GM12878 (cell line): ENCODE results near the gene ATAD3A. TPM values are rescaled to one million over a fixed set of nuclear protein-coding genes. Genes with fewer than 3 reads are reported as not detected.

ENCODE experiments used
- ATAC-seq: fragments of 200-7000 bp; cut with Tn5 transposase; 3 replicates; pipeline ENCODE4 v1.9.1; 2020; ENCODE audit warnings: mild to moderate bottlenecking, moderate library complexity
- BruUV-seq: library from RNA; stranded (reverse); fragments of 400-500 nt; replicated peaks from 2 replicates; lab custom pipeline; 2021; lab: Mats Ljungman, UMichigan
- CTCF ChIA-PET: fragments of 300-600 bp; sonication (Branson Sonifier 250); formaldehyde crosslinking; extraction: SDS; loops from one replicate; lab custom pipeline; 2021; ENCODE audit warnings: inconsistent platforms; lab: Yijun Ruan, JAX
- POLR2A ChIA-PET: fragments of 350-600 bp; formaldehyde crosslinking; extraction: SDS; loops from one replicate; lab custom pipeline; 2021; ENCODE audit warnings: inconsistent platforms; lab: Charles Lee
- RAD21 ChIA-PET: fragments of 300-600 bp; sonication (Branson Sonifier 250); formaldehyde crosslinking; loops from one replicate; lab custom pipeline; 2023; ENCODE audit warnings: antibody characterized with exemption; ENCODE audit not compliant: unreplicated experiment; lab: Charles Lee
- SMC1A ChIA-PET: fragments of 300-600 bp; sonication (Branson Sonifier 250); formaldehyde crosslinking; loops from one replicate; lab custom pipeline; 2023; ENCODE audit not compliant: unreplicated experiment, uncharacterized antibody; lab: Charles Lee
- DNase-seq: peaks from one replicate; pipeline ENCODE4 v3.0.0-alpha.2; 2011; ENCODE audit warnings: low read depth, low spot score
- FAIRE-seq: peaks from 3 replicates; lab custom pipeline; 2011; peaks lifted over from hg19 to GRCh38; lab: Jason Lieb, UNC
- H2AFZ ChIP-seq: 2 replicates; pipeline ENCODE4 v1.6.0; 2011; ENCODE audit warnings: low read depth, low read length, control low read depth; ENCODE audit not compliant: control insufficient read depth
- H3K27ac ChIP-seq: 2 replicates; pipeline ENCODE4 v1.5.1; 2011; ENCODE audit warnings: control low read depth; ENCODE audit not compliant: control insufficient read depth, insufficient read depth
- H3K27me3 ChIP-seq, 2 experiments: replicated peaks in 1 of 2; 2 replicates each; pipeline versions ENCODE4 v1.6.0 to v1.6.1; 2011; ENCODE audit warnings: low read length in 1 of 2; ENCODE audit not compliant: control insufficient read depth in 2 of 2, insufficient read depth in 2 of 2
- H3K36me3 ChIP-seq, 2 experiments: 2 replicates each; pipeline ENCODE4 v1.5.1; 2011; ENCODE audit warnings: low read length in 1 of 2; ENCODE audit not compliant: control insufficient read depth in 2 of 2, insufficient read depth in 2 of 2
- H3K4me1 ChIP-seq: 2 replicates; pipeline ENCODE4 v1.6.1; 2011; ENCODE audit warnings: mild to moderate bottlenecking, low read length, moderate library complexity, mixed read lengths; ENCODE audit not compliant: control insufficient read depth, insufficient read depth
- H3K4me2 ChIP-seq: 2 replicates; pipeline ENCODE4 v1.6.0; 2011; ENCODE audit warnings: control low read depth; ENCODE audit not compliant: control insufficient read depth, insufficient read depth
- H3K4me3 ChIP-seq: fragments of 200-600 bp; sonication (generic); 2 replicates; pipeline ENCODE4 v1.5.1; 2016
- H3K79me2 ChIP-seq: 2 replicates; pipeline ENCODE4 v1.6.0; 2011; ENCODE audit warnings: low read length; ENCODE audit not compliant: control insufficient read depth, insufficient read depth
- H3K9ac ChIP-seq: 2 replicates; pipeline ENCODE4 v1.8.0; 2011; ENCODE audit warnings: low read length, control low read depth, mixed read lengths; ENCODE audit not compliant: control insufficient read depth, insufficient read depth
- H3K9me3 ChIP-seq: replicated peaks from 3 replicates; pipeline ENCODE4 v1.5.1; 2011; ENCODE audit warnings: mild to moderate bottlenecking, low read length; ENCODE audit not compliant: control insufficient read depth, insufficient read depth
- H4K20me1 ChIP-seq: 2 replicates; pipeline ENCODE4 v1.6.0; 2011; ENCODE audit not compliant: control insufficient read depth, insufficient read depth
- BMI1 ChIP-seq: fragments of 450-650 bp; IDR thresholded peaks from 2 replicates; pipeline ENCODE4 v1.6.1; 2016; ENCODE audit warnings: mild to moderate bottlenecking, moderate library complexity, borderline replicate concordance
- CEBPB ChIP-seq, 2 experiments: fragments of 150-350 bp in 1 of 2; IDR thresholded peaks; 2 replicates each; pipeline ENCODE4 v1.6.1; 2012 to 2014; ENCODE audit warnings: low read depth in 2 of 2, low read length in 2 of 2, borderline replicate concordance in 1 of 2, inconsistent platforms in 1 of 2
- EP300 ChIP-seq, 2 experiments: fragments of 150-350 bp in 1 of 2; IDR thresholded peaks; 2 replicates each; pipeline ENCODE4 v1.6.1; 2011 to 2012; ENCODE audit warnings: low read depth in 2 of 2, low read length in 2 of 2, borderline replicate concordance in 1 of 2, improper control_type of control experiment in 1 of 2, inconsistent platforms in 1 of 2; ENCODE audit not compliant: control insufficient read depth in 1 of 2
- GATAD2B ChIP-seq: fragments of 450-650 bp; conservative IDR thresholded peaks from 2 replicates; pipeline ENCODE4 v1.6.1; 2017; ENCODE audit warnings: low read depth, mild to moderate bottlenecking, moderate library complexity
- KAT2A ChIP-seq: conservative IDR thresholded peaks from 2 replicates; pipeline ENCODE4 v1.6.1; 2011; ENCODE audit warnings: low read depth, low read length; ENCODE audit not compliant: control insufficient read depth
- KLF5 ChIP-seq: fragments of 450-650 bp; IDR thresholded peaks from 2 replicates; pipeline ENCODE4 v1.6.1; 2014; ENCODE audit warnings: mild to moderate bottlenecking; ENCODE audit not compliant: partially characterized antibody
- MTA3 ChIP-seq: IDR thresholded peaks from 2 replicates; pipeline ENCODE4 v1.6.1; 2012; ENCODE audit warnings: low read length, inconsistent platforms, borderline replicate concordance
- NFYB ChIP-seq: IDR thresholded peaks from 2 replicates; pipeline ENCODE4 v1.6.1; 2011; ENCODE audit warnings: low read depth, mild to moderate bottlenecking, low read length, improper control_type of control experiment, moderate library complexity; ENCODE audit not compliant: insufficient read depth
- NRF1 ChIP-seq: conservative IDR thresholded peaks from 2 replicates; pipeline ENCODE4 v1.6.1; 2011; ENCODE audit warnings: mild to moderate bottlenecking, low read depth, low read length, improper control_type of control experiment
- PAX5 ChIP-seq: IDR thresholded peaks from 2 replicates; pipeline ENCODE4 v1.6.1; 2011; ENCODE audit warnings: low read depth, low read length, borderline replicate concordance
- PAX8 ChIP-seq: fragments of 450-650 bp; IDR thresholded peaks from 2 replicates; pipeline ENCODE4 v1.6.1; 2017; ENCODE audit warnings: mild to moderate bottlenecking, moderate library complexity
- SREBF2 ChIP-seq: IDR thresholded peaks from 2 replicates; pipeline ENCODE4 v1.6.1; 2012; ENCODE audit warnings: mild to moderate bottlenecking, low read length
- TCF3 ChIP-seq: IDR thresholded peaks from 2 replicates; pipeline ENCODE4 v1.6.1; 2012; ENCODE audit warnings: low read depth, mild to moderate bottlenecking, low read length, borderline replicate concordance; ENCODE audit not compliant: insufficient read depth
- USF2 ChIP-seq: IDR thresholded peaks from 2 replicates; pipeline ENCODE4 v1.6.1; 2011; ENCODE audit warnings: low read depth, low read length, improper control_type of control experiment, borderline replicate concordance
- ZBED1 ChIP-seq: IDR thresholded peaks from 2 replicates; pipeline ENCODE4 v1.6.1; 2016; ENCODE audit warnings: borderline replicate concordance
- ZBTB4 ChIP-seq: fragments of 450-650 bp; formaldehyde crosslinking; IDR thresholded peaks from 2 replicates; pipeline ENCODE4 v1.4.0; 2022; ENCODE audit warnings: mild to moderate bottlenecking, moderate library complexity
- WGBS: methylation state at CpG from one replicate; pipeline ENCODE4 v1.1.6; 2016; ENCODE audit warnings: low lambda C conversion rate; ENCODE audit not compliant: insufficient replicate concordance, insufficient coverage; ENCODE audit errors: missing lambda C conversion rate; 5-methylcytosine and 5-hydroxymethylcytosine counted together
- in situ Hi-C: fragments of 300-500 bp; cut with MboI; formaldehyde crosslinking; loops from 9 replicates; pipeline ENCODE4 v1.14.3; 2018; ENCODE audit warnings: mixed read lengths
- intact Hi-C: fragments of 100-400 bp; cut with micrococcal nuclease; formaldehyde crosslinking; loops from one replicate; pipeline ENCODE4 v1.14.2; 2022; ENCODE audit not compliant: unreplicated experiment
- polyA plus RNA-seq, 11 experiments: library from polyadenylated mRNA; depleted of rRNA in 4 of 11; unstranded in 6 of 11; stranded (reverse) in 5 of 11; fragments of >200 nt; fragmentation: Nextera tagmentation in 4 of 11; fragmentation: Illumina TruSeq in 1 of 11; extraction: Ambion mirVana in 4 of 11; extraction: Trizol in 1 of 11; gene quantifications; 1 replicate in 1 of 11; 2 replicates in 10 of 11; pipeline versions ENCODE4 v1.2.1 to v1.2.3, GENCODE V29; 2011 to 2016; ENCODE audit warnings: inconsistent platforms in 2 of 11, missing spikeins in 2 of 11, low read depth in 1 of 11
- total RNA-seq, 4 experiments: library from RNA; depleted of rRNA in 3 of 4; stranded (reverse); fragments of >200 nt in 3 of 4; fragmentation: Illumina TruSeq in 1 of 4; extraction: Trizol in 1 of 4; gene quantifications; 2 replicates each; pipeline versions ENCODE4 v1.2.1 to v1.2.3, GENCODE V29; 2013 to 2021

ATAD3A gene
- total and polyA plus RNA-seq, 10 of the 15 experiments (the other 5 are each of a cell fraction or from before 2014, with no cell fraction given) = 0.05 to 93.5 (median 38.9) TPM

GRCh38 chr1:1462318-1462966 lies 49.5 kb upstream of the ATAD3A start (continued):
- no peak for TF ChIP-seq CEBPB (IDR thresholded peaks at IDR 0.05; ENCODE audit: borderline replicate concordance in 1 of 2, low read depth in 2 of 2, low read length in 2 of 2)
- peak; percentile 34 for TF ChIP-seq KLF5
- TF ChIP-seq EP300 (IDR thresholded peaks at IDR 0.05; ENCODE audit: borderline replicate concordance in 1 of 2, control insufficient read depth in 1 of 2, low read depth in 2 of 2, low read length in 2 of 2) = no peak
- no peak for TF ChIP-seq NFYB
- TF ChIP-seq MTA3 = no peak
- no peak for TF ChIP-seq PAX8
- peak; percentile 32; the same call in 1 of the 2 replicates for TF ChIP-seq GATAD2B
- no peak for TF ChIP-seq BMI1
- no peak; the same call in 1 of the 2 replicates for TF ChIP-seq USF2
- TF ChIP-seq KAT2A = no peak
- TF ChIP-seq, all 136 proteins: peak for 25

GRCh38 chr1:1463312-1463711 lies 48.6 kb upstream of the ATAD3A start:
- Histone ChIP-seq H3K4me2 (no peak overlapping the region), H3K27me3 (no peaks in the 10 kb centered on the region), H2AFZ (no peak overlapping the region), H3K27ac (no peak overlapping the region), H4K20me1 (no peaks in the 10 kb centered on the region), H3K4me1 (peaks cover 8% of the 10 kb centered on the region), H3K9ac (no peak overlapping the region), H3K4me3 (no peak overlapping the region), H3K79me2 (no peaks in the 10 kb centered on the region), H3K36me3 (no peaks in the 10 kb centered on the region), H3K9me3 (no peaks in the 10 kb centered on the region)
- no peak for ATAC-seq
- DNase-seq = no peak
- WGBS = 70% methylated on average over 7 of the region's 7 CpGs
- ChIA-PET CTCF (interaction anchor here (1.0 to 3.0 kb wide), 3 partner anchors 22 to 91 kb away, joined by 3 to 14 read pairs (median 5); no protein-coding TSS in a partner anchor), SMC1A (interaction anchor here (1.3 kb wide), 1 partner anchor 215 kb away, joined by 4 read pairs; no protein-coding TSS in a partner anchor), POLR2A (interaction anchor here (0.5 to 0.9 kb wide), 2 partner anchors 48 to 106 kb away, joined by 3 to 5 read pairs; no protein-coding TSS in a partner anchor), RAD21 (no interaction called here)
- intact Hi-C loops = no loop called here
- in situ Hi-C loops = no loop called here
- no peak for FAIRE-seq
- BruUV-seq = no TSS peak
- TF ChIP-seq SREBF2 (no peak), ZBED1 (no peak), TCF3 (no peak), PAX5 (no peak), NRF1 (no peak), ZBTB4 (no peak)
